ENCODE measurements around the gene TAF9. TPM values are rescaled to one million over a fixed set of nuclear protein-coding genes. Genes with fewer than 3 reads are reported as not detected.
"Not testable (repeated sequence)": the region's sequence is repeated elsewhere in the genome, so short reads cannot be mapped to it uniquely, and the experiment has no call there.

Gene TAF9
- total RNA-seq, 1 donor from 2014 or later, result 31.7 TPM

- ATAC-seq (peak; percentile 93), DNase-seq (peak; percentile 95)
- peak; percentile 75 for TF ChIP-seq CTCF (IDR thresholded peaks at IDR 0.05)
- Histone ChIP-seq H3K4me1 (peaks cover 4% of the 10 kb centered on the region), H3K27ac (no peak overlapping the region), H3K4me3 (no peak overlapping the region), H3K27me3 (no peaks in the 10 kb centered on the region), H3K9me3 (no peaks in the 10 kb centered on the region), H3K36me3 (no peaks in the 10 kb centered on the region)
- intact Hi-C loops (cut with DNase I), result no loop called here
These were observed 34.5 kb downstream of the TAF9 start for GRCh38 chr5:69334793-69335268.

- not testable (repeated sequence) for H3K4me1 ChIP-seq
These were observed 35.5 kb downstream of the TAF9 start for GRCh38 chr5:69333668-69334315.

GRCh38 chr5:69331528-69332445 lies 37.5 kb downstream of the TAF9 start:
- no peaks in the 10 kb centered on the region for H3K27me3 ChIP-seq
- ATAC-seq (peak; percentile 45), DNase-seq (no peak)
- no peaks in the 10 kb centered on the region for H3K9me3 ChIP-seq
- intact Hi-C loops (cut with DNase I), result no loop called here
- peak overlapping the region; percentile 84 for H3K27ac ChIP-seq
- peaks cover 4% of the 10 kb centered on the region for H3K4me1 ChIP-seq
- no peak for TF ChIP-seq CTCF (IDR thresholded peaks at IDR 0.05)
- no peaks in the 10 kb centered on the region for H3K36me3 ChIP-seq
- peak overlapping the region; percentile 65 for H3K4me3 ChIP-seq

More at GRCh38 chr5:69333668-69334315, 35.5 kb downstream of the TAF9 start:
- H3K4me3 ChIP-seq; H3K36me3 ChIP-seq; H3K9me3 ChIP-seq; ATAC-seq; intact Hi-C loops (cut with DNase I); H3K27ac ChIP-seq; H3K27me3 ChIP-seq: not testable (repeated sequence)
- peak; percentile 62 for DNase-seq

GRCh38 chr5:69329905-69330489 lies 39.3 kb downstream of the TAF9 start:
- Histone ChIP-seq H3K27me3 (no peaks in the 10 kb centered on the region), H3K9me3 (no peaks in the 10 kb centered on the region), H3K4me3 (no peak overlapping the region), H3K27ac (no peak overlapping the region), H3K4me1 (peaks cover 4% of the 10 kb centered on the region), H3K36me3 (no peaks in the 10 kb centered on the region)
- intact Hi-C loops (cut with DNase I), result no loop called here
- no peak for DNase-seq
- no peak for ATAC-seq
- no peak for TF ChIP-seq CTCF (IDR thresholded peaks at IDR 0.05)

- no peaks in the 10 kb centered on the region for H3K4me1 ChIP-seq
- ATAC-seq, result no peak
These were observed 43.0 kb downstream of the TAF9 start for GRCh38 chr5:69326365-69326764.

More at GRCh38 chr5:69326365-69326764, 43.0 kb downstream of the TAF9 start:
- intact Hi-C loops (cut with DNase I), result no loop called here
- Histone ChIP-seq H3K4me3 (no peak overlapping the region), H3K36me3 (no peaks in the 10 kb centered on the region), H3K27me3 (no peaks in the 10 kb centered on the region), H3K27ac (no peak overlapping the region), H3K9me3 (no peaks in the 10 kb centered on the region)
- DNase-seq, result no peak
- TF ChIP-seq CTCF (IDR thresholded peaks at IDR 0.05), result no peak
